ENCODE results near the gene ATP9A.

- TF ChIP-seq CTCF (IDR thresholded peaks at IDR 0.05; ENCODE audit: low read depth, low read length, missing input control) (no peak), MAX (IDR thresholded peaks at IDR 0.05) (no peak), RAD21 (IDR thresholded peaks at IDR 0.05) (no peak), TAF1 (conservative IDR thresholded peaks at IDR 0.05) (no peak), ZBTB33 (IDR thresholded peaks at IDR 0.05) (no peak), JUND (IDR thresholded peaks at IDR 0.05) (no peak)
Measured at GRCh38 chr20:51760905-51761546, 7.2 kb downstream of the ATP9A start.

Measured in liver (tissue), 3 donors.